K562 (cell line): ENCODE measurements around the gene DPP9. TPM values are rescaled to one million over a fixed set of nuclear protein-coding genes. Genes with fewer than 3 reads are reported as not detected.
A peak's percentile ranks its signal among the peaks of the same experiment; 100 is the strongest.

Experiments
- ATAC-seq: fragments of 200-7000 bp; cut with Tn5 transposase; 3 replicates; pipeline ENCODE4 v1.9.1; 2020; ENCODE audit warnings: moderate library complexity
- BruUV-seq: library from RNA; stranded (reverse); fragments of 400-500 nt; replicated peaks from 2 replicates; lab custom pipeline; 2021; lab: Mats Ljungman, UMichigan
- CTCF ChIA-PET: fragments of 300-600 bp; formaldehyde crosslinking; extraction: SDS; loops from one replicate; lab custom pipeline; 2021; ENCODE audit warnings: low intra/inter-chr PET ratio; lab: Yijun Ruan, JAX
- POLR2A ChIA-PET: fragments of 300-600, 350-650 bp; sonication (Branson Sonifier 250); formaldehyde crosslinking; extraction: SDS; loops from one replicate; lab custom pipeline; 2021; ENCODE audit warnings: antibody characterized with exemption, inconsistent platforms; lab: Yijun Ruan, JAX
- DNase-seq, 4 experiments: peaks; one replicate each; pipeline versions ENCODE4 v3.0.0 to v3.0.0-alpha.2; 2011 to 2018; ENCODE audit warnings: low spot score in 3 of 4, mixed read lengths in 3 of 4; ENCODE audit errors: extremely low read depth in 1 of 4
- FAIRE-seq: peaks from 2 replicates; lab custom pipeline; 2011; peaks lifted over from hg19 to GRCh38; lab: Jason Lieb, UNC
- H2AFZ ChIP-seq: 2 replicates; pipeline ENCODE4 v1.6.0; 2011; ENCODE audit warnings: low read depth, low read length, control low read depth, inconsistent platforms
- H3K27ac ChIP-seq: fragments of 200-600 bp; 3 replicates; pipeline ENCODE4 v1.8.0; 2011; ENCODE audit warnings: low read depth, mild to moderate bottlenecking, control low read depth, inconsistent platforms, low read length, moderate library complexity, mixed read lengths; ENCODE audit errors: extremely low read depth
- H3K27me3 ChIP-seq, 2 experiments: fragments of 300-600 bp in 1 of 2; 2 replicates in 1 of 2; 3 replicates in 1 of 2; pipeline versions ENCODE4 v1.6.0 to v1.8.0; 2011; ENCODE audit warnings: inconsistent platforms in 2 of 2, low read length in 2 of 2, mild to moderate bottlenecking in 1 of 2, mixed read lengths in 1 of 2, moderate library complexity in 1 of 2; ENCODE audit not compliant: control insufficient read depth in 2 of 2, insufficient read depth in 2 of 2
- H3K36me3 ChIP-seq: fragments of 300-600 bp; 3 replicates; pipeline ENCODE4 v1.8.0; 2011; ENCODE audit warnings: mild to moderate bottlenecking, low read length, inconsistent platforms; ENCODE audit not compliant: control insufficient read depth, insufficient read depth
- H3K4me1 ChIP-seq, 2 experiments: fragments of 200-600 bp in 1 of 2; replicated peaks in 1 of 2; 2 replicates in 1 of 2; 3 replicates in 1 of 2; pipeline versions ENCODE4 v1.5.1 to v1.8.0; 2011; ENCODE audit warnings: inconsistent platforms in 2 of 2, low read length in 2 of 2, mild to moderate bottlenecking in 1 of 2, mixed read lengths in 1 of 2, moderate library complexity in 1 of 2; ENCODE audit not compliant: control insufficient read depth in 2 of 2, insufficient read depth in 2 of 2
- H3K4me2 ChIP-seq: 2 replicates; pipeline ENCODE4 v1.6.1; 2011; ENCODE audit warnings: low read length, control low read depth, inconsistent platforms, mixed read lengths; ENCODE audit not compliant: insufficient read depth
- H3K4me3 ChIP-seq: fragments of 200-600 bp; sonication (generic), shearing (Covaris generic); 2 replicates; pipeline ENCODE4 v1.5.1; 2016; ENCODE audit warnings: control low read depth, inconsistent platforms
- H3K79me2 ChIP-seq: fragments of 200-600 bp; 3 replicates; pipeline ENCODE4 v1.8.0; 2011; ENCODE audit warnings: low read length, inconsistent platforms; ENCODE audit not compliant: control insufficient read depth, insufficient read depth
- H3K9ac ChIP-seq, 2 experiments: 2 replicates each; pipeline versions ENCODE4 v1.6.0 to v1.6.1; 2011; ENCODE audit warnings: low read depth in 2 of 2, low read length in 2 of 2, control low read depth in 1 of 2, inconsistent platforms in 1 of 2, mild to moderate bottlenecking in 1 of 2, mixed read lengths in 1 of 2; ENCODE audit not compliant: insufficient read depth in 1 of 2
- H3K9me1 ChIP-seq: one replicate; pipeline ENCODE4 v1.6.0; 2011; ENCODE audit warnings: inconsistent platforms, mild to moderate bottlenecking, low read length, moderate library complexity; ENCODE audit not compliant: control insufficient read depth, insufficient read depth
- H3K9me3 ChIP-seq: replicated peaks from 2 replicates; pipeline ENCODE4 v1.5.1; 2011; ENCODE audit warnings: low read depth, low read length, inconsistent platforms; ENCODE audit not compliant: control insufficient read depth, insufficient read depth
- H4K20me1 ChIP-seq: replicated peaks from 2 replicates; pipeline ENCODE4 v1.6.1; 2011; ENCODE audit warnings: low read length, inconsistent platforms, mixed read lengths; ENCODE audit not compliant: control insufficient read depth, insufficient read depth
- ADNP ChIP-seq: fragments of 200-800 bp; sonication (Bioruptor generic); IDR thresholded peaks from 2 replicates; pipeline ENCODE4 v1.6.1; 2016; ENCODE audit warnings: missing genetic modification characterization, missing compliant biosample characterization
- BCLAF1 ChIP-seq, 2 experiments: fragments of 450-650 bp in 1 of 2; IDR thresholded peaks; 2 replicates each; pipeline ENCODE4 v1.6.1; 2011 to 2017; ENCODE audit warnings: low read depth in 2 of 2, antibody characterized with exemption in 1 of 2, borderline replicate concordance in 1 of 2, low read length in 1 of 2, mild to moderate bottlenecking in 1 of 2, mixed read lengths in 1 of 2; ENCODE audit not compliant: control insufficient read depth in 1 of 2
- BCOR ChIP-seq: fragments of 450-650 bp; IDR thresholded peaks from 2 replicates; pipeline ENCODE4 v1.6.1; 2016
- CHD2 ChIP-seq: IDR thresholded peaks from 2 replicates; pipeline ENCODE4 v1.6.1; 2011; ENCODE audit warnings: low read depth, low read length
- RBM25 ChIP-seq: fragments of 200-400 bp; formaldehyde crosslinking; IDR thresholded peaks from 2 replicates; pipeline ENCODE4 v1.6.1; 2018; ENCODE audit warnings: low read length, low read depth, moderate library complexity; ENCODE audit not compliant: severe bottlenecking
- TRIM28 ChIP-seq: fragments of 450-650 bp; IDR thresholded peaks from 2 replicates; pipeline ENCODE4 v1.6.1; 2017
- ZNF239 ChIP-seq: fragments of 250-450 bp; sonication (Bioruptor Pico); IDR thresholded peaks from 2 replicates; pipeline ENCODE4 v1.4.0; 2020; ENCODE audit warnings: mild to moderate bottlenecking
- WGBS: fragments of 100-300 bp; shearing (Covaris generic); methylation state at CpG from one replicate; pipeline ENCODE4 v1.1.6; 2016; ENCODE audit warnings: low coverage, mixed read lengths; ENCODE audit not compliant: insufficient coverage; ENCODE audit errors: missing lambda C conversion rate; 5-methylcytosine and 5-hydroxymethylcytosine counted together
- in situ Hi-C: fragments of 300-500 bp; cut with MboI; formaldehyde crosslinking; loops from 4 replicates; pipeline ENCODE4 v1.15.0; 2018; ENCODE audit warnings: inconsistent platforms, mixed read lengths
- intact Hi-C: fragments of 100-400 bp; cut with micrococcal nuclease; formaldehyde crosslinking; loops from 2 replicates; pipeline ENCODE4 v1.14.2; 2022
- polyA plus RNA-seq, 8 experiments: library from polyadenylated mRNA; depleted of rRNA in 4 of 8; stranded (reverse) in 5 of 8; unstranded in 3 of 8; fragments of >200 nt; fragmentation: Nextera tagmentation in 2 of 8; fragmentation: Illumina TruSeq in 1 of 8; extraction: Ambion mirVana in 2 of 8; extraction: Trizol in 1 of 8; gene quantifications; 2 replicates each; pipeline versions ENCODE4 v1.2.1 to v1.2.3, GENCODE V29; 2011 to 2014; ENCODE audit warnings: inconsistent platforms in 1 of 8, missing spikeins in 1 of 8
- total RNA-seq, 7 experiments: library from RNA; depleted of rRNA in 6 of 7; stranded (reverse); fragments of >200 nt in 6 of 7; fragmentation: Illumina TruSeq in 2 of 7; extraction: Trizol in 2 of 7; gene quantifications; 2 replicates each; pipeline versions ENCODE4 v1.2.1 to v1.2.3, GENCODE V29; 2011 to 2021; ENCODE audit warnings: low replicate concordance in 1 of 7

Gene DPP9
- total and polyA plus RNA-seq, 9 of the 15 experiments (the other 6 are each of a cell fraction or from before 2014, with no cell fraction given) = 0.90 to 66.7 (median 24.5) TPM

GRCh38 chr19:4758659-4759058, 35.0 kb upstream of the DPP9 start:
- intact Hi-C loops = no loop called here
- no peak for FAIRE-seq
- ATAC-seq = no peak
- POLR2A ChIA-PET = no interaction called here
- Histone ChIP-seq H3K4me1 (peaks cover 0 to 10% of the 10 kb centered on the region in 2 experiments; a peak in 3 of 5 replicates), H3K27ac (no peak overlapping the region), H3K27me3 (peaks cover 14 to 66% of the 10 kb centered on the region in 2 experiments; a peak in 4 of 5 replicates), H3K9ac (no peak overlapping the region), H3K36me3 (no peaks in the 10 kb centered on the region), H3K4me3 (no peak overlapping the region), H2AFZ (no peak overlapping the region), H4K20me1 (no peaks in the 10 kb centered on the region), H3K79me2 (no peaks in the 10 kb centered on the region), H3K9me1 (no peaks in the 10 kb centered on the region), H3K4me2 (no peak overlapping the region), H3K9me3 (no peaks in the 10 kb centered on the region)
- in situ Hi-C loops = no loop called here
- DNase-seq = no peak
- CTCF ChIA-PET = no interaction called here
- WGBS = 6% methylated on average over 5 of the region's 5 CpGs
- TF ChIP-seq BCLAF1 (IDR thresholded peaks at IDR 0.05; ENCODE audit: borderline replicate concordance in 1 of 2, control insufficient read depth in 1 of 2, low read depth in 2 of 2, low read length in 1 of 2) (no peak), BCOR (peak; percentile 30; the same call in 1 of the 2 replicates), ZNF239 (no peak), RBM25 (peak; percentile 24), CHD2 (no peak), ADNP (tag) (0 out of 2 replicates have a peak, but pooled peaks have one; percentile 31), TRIM28 (no peak)
- BruUV-seq = no TSS peak
